ENCODE data around the gene ASMT. TPM values are rescaled to one million over a fixed set of nuclear protein-coding genes. Genes with fewer than 3 reads are reported as not detected.

The ASMT gene
- total RNA-seq, 1 donor from 2014 or later, result not detected

DNA sequence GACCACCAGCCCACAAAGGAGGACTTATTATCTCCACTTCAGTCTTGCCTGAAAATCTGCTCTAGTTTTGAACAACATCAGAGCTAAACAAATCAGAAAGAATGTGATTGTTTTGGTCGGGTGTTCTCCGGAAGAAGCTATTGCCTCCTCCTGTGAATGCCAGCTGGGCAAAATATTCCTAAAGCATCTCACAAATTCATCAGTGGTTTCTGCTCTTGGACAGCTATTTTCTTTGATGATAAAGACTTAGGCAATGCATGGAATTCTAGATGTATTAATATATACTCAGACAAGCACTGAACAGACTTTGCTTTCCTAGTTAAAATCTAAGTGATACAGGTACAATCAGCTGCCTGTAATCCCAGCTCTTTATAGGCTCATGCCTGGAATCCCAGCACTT lies 71.8 kb downstream of the ASMT start:
- Histone ChIP-seq H3K27me3 (ENCODE audit: insufficient read depth, low read length) (no peaks in the 10 kb centered on the region), H3K9me3 (ENCODE audit: insufficient read depth, low read depth, low read length) (no peaks in the 10 kb centered on the region), H3K27ac (ENCODE audit: low read depth, low read length) (peak overlapping the region; percentile 68), H3K36me3 (ENCODE audit: insufficient read depth, low read length) (no peaks in the 10 kb centered on the region), H3K4me2 (ENCODE audit: low read length) (peak overlapping the region; percentile 30), H3K4me3 (ENCODE audit: insufficient read depth, low read depth, low read length) (no peak overlapping the region), H3K79me2 (ENCODE audit: insufficient read depth, low read length) (no peaks in the 10 kb centered on the region), H2AFZ (ENCODE audit: low read depth, low read length) (no peak overlapping the region), H4K20me1 (ENCODE audit: insufficient read depth, low read length) (no peaks in the 10 kb centered on the region), H3K9ac (ENCODE audit: low read length) (peak overlapping the region; percentile 0), H3K4me1 (ENCODE audit: insufficient read depth, low read length) (peaks cover 10% of the 10 kb centered on the region)
- H3K27ac Mint-ChIP-seq (ENCODE audit: unreplicated experiment), result peak overlapping the region; percentile 95
- no peaks in the 10 kb centered on the region for H3K27me3 Mint-ChIP-seq (ENCODE audit: low read depth, unreplicated experiment)
- peak; percentile 23 for DNase-seq (ENCODE audit: low read depth)
- FAIRE-seq, result peak; percentile 75
- H3K9me3 Mint-ChIP-seq (ENCODE audit: unreplicated experiment), result peaks cover 10% of the 10 kb centered on the region
- no peak for TF ChIP-seq EZH2 (IDR thresholded peaks at IDR 0.05; ENCODE audit: insufficient read depth, low read length)
- TF ChIP-seq, protein P1, sequence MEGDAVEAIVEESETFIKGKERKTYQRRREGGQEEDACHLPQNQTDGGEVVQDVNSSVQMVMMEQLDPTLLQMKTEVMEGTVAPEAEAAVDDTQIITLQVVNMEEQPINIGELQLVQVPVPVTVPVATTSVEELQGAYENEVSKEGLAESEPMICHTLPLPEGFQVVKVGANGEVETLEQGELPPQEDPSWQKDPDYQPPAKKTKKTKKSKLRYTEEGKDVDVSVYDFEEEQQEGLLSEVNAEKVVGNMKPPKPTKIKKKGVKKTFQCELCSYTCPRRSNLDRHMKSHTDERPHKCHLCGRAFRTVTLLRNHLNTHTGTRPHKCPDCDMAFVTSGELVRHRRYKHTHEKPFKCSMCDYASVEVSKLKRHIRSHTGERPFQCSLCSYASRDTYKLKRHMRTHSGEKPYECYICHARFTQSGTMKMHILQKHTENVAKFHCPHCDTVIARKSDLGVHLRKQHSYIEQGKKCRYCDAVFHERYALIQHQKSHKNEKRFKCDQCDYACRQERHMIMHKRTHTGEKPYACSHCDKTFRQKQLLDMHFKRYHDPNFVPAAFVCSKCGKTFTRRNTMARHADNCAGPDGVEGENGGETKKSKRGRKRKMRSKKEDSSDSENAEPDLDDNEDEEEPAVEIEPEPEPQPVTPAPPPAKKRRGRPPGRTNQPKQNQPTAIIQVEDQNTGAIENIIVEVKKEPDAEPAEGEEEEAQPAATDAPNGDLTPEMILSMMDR (IDR thresholded peaks at IDR 0.05; ENCODE audit: insufficient read depth, low read depth, low read length), result no peak
- no peak overlapping the region for H3K4me3 Mint-ChIP-seq (ENCODE audit: unreplicated experiment)
- H3K4me1 Mint-ChIP-seq (ENCODE audit: low read depth, unreplicated experiment), result peaks cover 23% of the 10 kb centered on the region
- peaks cover 3% of the 10 kb centered on the region for H3K36me3 Mint-ChIP-seq (ENCODE audit: low read depth, unreplicated experiment)

Other genes starting within 250 kb of the ASMT start
- gene SLC25A6, start 222.9 kb upstream of the ASMT start, total RNA-seq, result 290 and 345 TPM in 2 replicates
- gene ASMTL, start 162.2 kb upstream of the ASMT start, total RNA-seq, result 22.1 and 26.5 TPM in 2 replicates
- not detected in 2 replicates for gene P2RY8, start 77.9 kb upstream of the ASMT start, total RNA-seq
- gene AKAP17A, start 23.5 kb upstream of the ASMT start, total RNA-seq, result 15.9 and 17.3 TPM in 2 replicates

Data from astrocyte (in vitro differentiated cells and primary cell).